K562 (cell line): ENCODE measurements around the gene TIMM44. TPM values are rescaled to one million over a fixed set of nuclear protein-coding genes. Genes with fewer than 3 reads are reported as not detected.
A peak's percentile ranks its signal among the peaks of the same experiment; 100 is the strongest.

Source experiments
- CHCHD3 ChIP-seq: fragments of 250-450 bp; sonication (Bioruptor Pico); IDR thresholded peaks from 2 replicates; pipeline ENCODE4 v2.1.2; 2022; ENCODE audit warnings: mild to moderate bottlenecking
- EWSR1 ChIP-seq: fragments of 450-650 bp; IDR thresholded peaks from 2 replicates; pipeline ENCODE4 v1.6.1; 2018; ENCODE audit warnings: borderline replicate concordance, mild to moderate bottlenecking, low read depth, moderate library complexity; ENCODE audit not compliant: partially characterized antibody
- KLF1 ChIP-seq: fragments of 450-650 bp; IDR thresholded peaks from 2 replicates; pipeline ENCODE4 v1.6.1; 2016; ENCODE audit warnings: missing genetic modification characterization, missing compliant biosample characterization
- MAFF ChIP-seq: IDR thresholded peaks from 2 replicates; pipeline ENCODE4 v1.6.1; 2012; ENCODE audit warnings: low read length, improper control_type of control experiment
- NR2C1 ChIP-seq, 2 experiments: fragments of 450-650 bp; IDR thresholded peaks; 2 replicates each; pipeline ENCODE4 v1.6.1; 2017; ENCODE audit warnings: mild to moderate bottlenecking in 2 of 2, antibody characterized with exemption in 1 of 2, inconsistent platforms in 1 of 2, missing compliant biosample characterization in 1 of 2, missing genetic modification characterization in 1 of 2
- NR2F6 ChIP-seq: fragments of 450-650 bp; formaldehyde crosslinking; IDR thresholded peaks from 2 replicates; pipeline ENCODE4 v1.4.0; 2020; ENCODE audit warnings: mild to moderate bottlenecking
- RCOR1 ChIP-seq, 2 experiments: IDR thresholded peaks; 2 replicates each; pipeline ENCODE4 v1.6.1; 2012; ENCODE audit warnings: low read depth in 2 of 2, low read length in 2 of 2, borderline replicate concordance in 1 of 2, improper control_type of control experiment in 1 of 2
- XRCC5 ChIP-seq: fragments of 200-400 bp; formaldehyde crosslinking; IDR thresholded peaks from 2 replicates; pipeline ENCODE4 v1.6.1; 2017; ENCODE audit warnings: low read depth, mild to moderate bottlenecking, low read length
- ZEB2 ChIP-seq: fragments of 450-650 bp; IDR thresholded peaks from 2 replicates; pipeline ENCODE4 v1.6.1; 2016
- ZNF583 ChIP-seq: fragments of 250-450 bp; sonication (Bioruptor Pico); IDR thresholded peaks from 2 replicates; pipeline ENCODE4 v1.4.0; 2020
- polyA plus RNA-seq, 8 experiments: library from polyadenylated mRNA; depleted of rRNA in 4 of 8; stranded (reverse) in 5 of 8; unstranded in 3 of 8; fragments of >200 nt; fragmentation: Nextera tagmentation in 2 of 8; fragmentation: Illumina TruSeq in 1 of 8; extraction: Ambion mirVana in 2 of 8; extraction: Trizol in 1 of 8; gene quantifications; 2 replicates each; pipeline versions ENCODE4 v1.2.1 to v1.2.3, GENCODE V29; 2011 to 2014; ENCODE audit warnings: inconsistent platforms in 1 of 8, missing spikeins in 1 of 8
- total RNA-seq, 7 experiments: library from RNA; depleted of rRNA in 6 of 7; stranded (reverse); fragments of >200 nt in 6 of 7; fragmentation: Illumina TruSeq in 2 of 7; extraction: Trizol in 2 of 7; gene quantifications; 2 replicates each; pipeline versions ENCODE4 v1.2.1 to v1.2.3, GENCODE V29; 2011 to 2021; ENCODE audit warnings: low replicate concordance in 1 of 7
- TF ChIP-seq, protein P1 (sequence below): fragments of 250-450 bp; sonication (Bioruptor Pico); IDR thresholded peaks from 2 replicates; pipeline ENCODE4 v1.5.0; 2020; ENCODE audit warnings: mild to moderate bottlenecking
- TF ChIP-seq, protein P2 (sequence below): fragments of 250-450 bp; sonication (Bioruptor Pico); IDR thresholded peaks from 2 replicates; pipeline ENCODE4 v1.8.0; 2021; ENCODE audit warnings: moderate library complexity, mild to moderate bottlenecking, inconsistent platforms
- TF ChIP-seq, protein P3 (sequence below): fragments of 450-650 bp; IDR thresholded peaks from 2 replicates; pipeline ENCODE4 v1.6.1; 2016; ENCODE audit warnings: mild to moderate bottlenecking, moderate library complexity
- TF ChIP-seq, protein P4 (sequence below): fragments of 250-450 bp; sonication (Bioruptor Pico); IDR thresholded peaks from 2 replicates; pipeline ENCODE4 v1.5.0; 2021

Gene TIMM44
- total and polyA plus RNA-seq, 9 of the 15 experiments (the other 6 are each of a cell fraction or from before 2014, with no cell fraction given), result 10.3 to 231 (median 89.3) TPM

DNA sequence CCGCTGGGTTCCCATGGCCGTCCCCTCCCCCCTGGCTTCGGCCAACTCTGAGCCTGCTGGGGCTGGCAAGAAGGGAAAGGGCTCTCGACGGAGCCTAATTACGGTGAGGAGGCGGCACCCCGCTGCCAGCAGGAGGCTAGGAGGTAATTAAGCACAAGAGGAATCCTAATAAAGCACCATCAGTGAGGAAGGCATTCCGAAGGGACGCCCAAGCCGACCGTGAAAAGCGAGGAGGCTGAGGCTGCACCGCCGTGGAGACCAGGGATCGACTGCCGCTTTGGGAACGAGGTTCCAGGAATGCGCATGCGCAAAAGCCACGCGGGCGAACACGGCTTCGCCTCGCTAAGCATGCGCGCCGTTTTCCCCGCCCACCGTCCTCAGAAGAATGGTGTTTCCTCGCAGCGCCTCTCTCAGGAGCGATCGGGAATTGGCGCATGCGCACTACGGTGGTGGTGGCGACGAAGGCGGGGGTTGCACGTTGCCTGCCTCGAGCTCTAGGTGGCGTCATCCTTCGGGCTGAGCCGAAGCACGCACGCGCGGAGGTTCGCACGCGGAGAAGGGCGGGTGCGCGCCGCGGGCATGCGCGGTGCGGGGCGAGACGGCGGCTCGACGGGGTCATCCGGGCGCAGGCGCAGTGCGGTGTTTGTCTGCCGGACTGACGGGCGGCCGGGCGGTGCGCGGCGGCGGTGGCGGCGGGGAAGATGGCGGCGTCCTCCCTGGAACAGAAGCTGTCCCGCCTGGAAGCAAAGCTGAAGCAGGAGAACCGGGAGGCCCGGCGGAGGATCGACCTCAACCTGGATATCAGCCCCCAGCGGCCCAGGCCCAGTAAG is 40.0 kb downstream of the TIMM44 start, which contains the start of gene MAP2K7 (continued):
- no peak for TF ChIP-seq ZNF583 (CRISPR knock-in tag)
- TF ChIP-seq XRCC5, result peak; percentile 48; the same call in 1 of the 2 replicates
- TF ChIP-seq NR2F6 (CRISPR knock-in tag), result no peak
- no peak for TF ChIP-seq MAFF
- TF ChIP-seq, protein P1, sequence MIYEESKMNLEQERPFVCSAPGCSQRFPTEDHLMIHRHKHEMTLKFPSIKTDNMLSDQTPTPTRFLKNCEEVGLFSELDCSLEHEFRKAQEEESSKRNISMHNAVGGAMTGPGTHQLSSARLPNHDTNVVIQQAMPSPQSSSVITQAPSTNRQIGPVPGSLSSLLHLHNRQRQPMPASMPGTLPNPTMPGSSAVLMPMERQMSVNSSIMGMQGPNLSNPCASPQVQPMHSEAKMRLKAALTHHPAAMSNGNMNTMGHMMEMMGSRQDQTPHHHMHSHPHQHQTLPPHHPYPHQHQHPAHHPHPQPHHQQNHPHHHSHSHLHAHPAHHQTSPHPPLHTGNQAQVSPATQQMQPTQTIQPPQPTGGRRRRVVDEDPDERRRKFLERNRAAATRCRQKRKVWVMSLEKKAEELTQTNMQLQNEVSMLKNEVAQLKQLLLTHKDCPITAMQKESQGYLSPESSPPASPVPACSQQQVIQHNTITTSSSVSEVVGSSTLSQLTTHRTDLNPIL (CRISPR knock-in tag), result no peak
- peak; percentile 33; the same call in 1 of the 2 replicates for TF ChIP-seq KLF1 (tag)
- TF ChIP-seq, protein P2, sequence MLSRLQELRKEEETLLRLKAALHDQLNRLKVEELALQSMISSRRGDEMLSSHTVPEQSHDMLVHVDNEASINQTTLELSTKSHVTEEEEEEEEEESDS (CRISPR knock-in tag), result no peak
- TF ChIP-seq, protein P3, sequence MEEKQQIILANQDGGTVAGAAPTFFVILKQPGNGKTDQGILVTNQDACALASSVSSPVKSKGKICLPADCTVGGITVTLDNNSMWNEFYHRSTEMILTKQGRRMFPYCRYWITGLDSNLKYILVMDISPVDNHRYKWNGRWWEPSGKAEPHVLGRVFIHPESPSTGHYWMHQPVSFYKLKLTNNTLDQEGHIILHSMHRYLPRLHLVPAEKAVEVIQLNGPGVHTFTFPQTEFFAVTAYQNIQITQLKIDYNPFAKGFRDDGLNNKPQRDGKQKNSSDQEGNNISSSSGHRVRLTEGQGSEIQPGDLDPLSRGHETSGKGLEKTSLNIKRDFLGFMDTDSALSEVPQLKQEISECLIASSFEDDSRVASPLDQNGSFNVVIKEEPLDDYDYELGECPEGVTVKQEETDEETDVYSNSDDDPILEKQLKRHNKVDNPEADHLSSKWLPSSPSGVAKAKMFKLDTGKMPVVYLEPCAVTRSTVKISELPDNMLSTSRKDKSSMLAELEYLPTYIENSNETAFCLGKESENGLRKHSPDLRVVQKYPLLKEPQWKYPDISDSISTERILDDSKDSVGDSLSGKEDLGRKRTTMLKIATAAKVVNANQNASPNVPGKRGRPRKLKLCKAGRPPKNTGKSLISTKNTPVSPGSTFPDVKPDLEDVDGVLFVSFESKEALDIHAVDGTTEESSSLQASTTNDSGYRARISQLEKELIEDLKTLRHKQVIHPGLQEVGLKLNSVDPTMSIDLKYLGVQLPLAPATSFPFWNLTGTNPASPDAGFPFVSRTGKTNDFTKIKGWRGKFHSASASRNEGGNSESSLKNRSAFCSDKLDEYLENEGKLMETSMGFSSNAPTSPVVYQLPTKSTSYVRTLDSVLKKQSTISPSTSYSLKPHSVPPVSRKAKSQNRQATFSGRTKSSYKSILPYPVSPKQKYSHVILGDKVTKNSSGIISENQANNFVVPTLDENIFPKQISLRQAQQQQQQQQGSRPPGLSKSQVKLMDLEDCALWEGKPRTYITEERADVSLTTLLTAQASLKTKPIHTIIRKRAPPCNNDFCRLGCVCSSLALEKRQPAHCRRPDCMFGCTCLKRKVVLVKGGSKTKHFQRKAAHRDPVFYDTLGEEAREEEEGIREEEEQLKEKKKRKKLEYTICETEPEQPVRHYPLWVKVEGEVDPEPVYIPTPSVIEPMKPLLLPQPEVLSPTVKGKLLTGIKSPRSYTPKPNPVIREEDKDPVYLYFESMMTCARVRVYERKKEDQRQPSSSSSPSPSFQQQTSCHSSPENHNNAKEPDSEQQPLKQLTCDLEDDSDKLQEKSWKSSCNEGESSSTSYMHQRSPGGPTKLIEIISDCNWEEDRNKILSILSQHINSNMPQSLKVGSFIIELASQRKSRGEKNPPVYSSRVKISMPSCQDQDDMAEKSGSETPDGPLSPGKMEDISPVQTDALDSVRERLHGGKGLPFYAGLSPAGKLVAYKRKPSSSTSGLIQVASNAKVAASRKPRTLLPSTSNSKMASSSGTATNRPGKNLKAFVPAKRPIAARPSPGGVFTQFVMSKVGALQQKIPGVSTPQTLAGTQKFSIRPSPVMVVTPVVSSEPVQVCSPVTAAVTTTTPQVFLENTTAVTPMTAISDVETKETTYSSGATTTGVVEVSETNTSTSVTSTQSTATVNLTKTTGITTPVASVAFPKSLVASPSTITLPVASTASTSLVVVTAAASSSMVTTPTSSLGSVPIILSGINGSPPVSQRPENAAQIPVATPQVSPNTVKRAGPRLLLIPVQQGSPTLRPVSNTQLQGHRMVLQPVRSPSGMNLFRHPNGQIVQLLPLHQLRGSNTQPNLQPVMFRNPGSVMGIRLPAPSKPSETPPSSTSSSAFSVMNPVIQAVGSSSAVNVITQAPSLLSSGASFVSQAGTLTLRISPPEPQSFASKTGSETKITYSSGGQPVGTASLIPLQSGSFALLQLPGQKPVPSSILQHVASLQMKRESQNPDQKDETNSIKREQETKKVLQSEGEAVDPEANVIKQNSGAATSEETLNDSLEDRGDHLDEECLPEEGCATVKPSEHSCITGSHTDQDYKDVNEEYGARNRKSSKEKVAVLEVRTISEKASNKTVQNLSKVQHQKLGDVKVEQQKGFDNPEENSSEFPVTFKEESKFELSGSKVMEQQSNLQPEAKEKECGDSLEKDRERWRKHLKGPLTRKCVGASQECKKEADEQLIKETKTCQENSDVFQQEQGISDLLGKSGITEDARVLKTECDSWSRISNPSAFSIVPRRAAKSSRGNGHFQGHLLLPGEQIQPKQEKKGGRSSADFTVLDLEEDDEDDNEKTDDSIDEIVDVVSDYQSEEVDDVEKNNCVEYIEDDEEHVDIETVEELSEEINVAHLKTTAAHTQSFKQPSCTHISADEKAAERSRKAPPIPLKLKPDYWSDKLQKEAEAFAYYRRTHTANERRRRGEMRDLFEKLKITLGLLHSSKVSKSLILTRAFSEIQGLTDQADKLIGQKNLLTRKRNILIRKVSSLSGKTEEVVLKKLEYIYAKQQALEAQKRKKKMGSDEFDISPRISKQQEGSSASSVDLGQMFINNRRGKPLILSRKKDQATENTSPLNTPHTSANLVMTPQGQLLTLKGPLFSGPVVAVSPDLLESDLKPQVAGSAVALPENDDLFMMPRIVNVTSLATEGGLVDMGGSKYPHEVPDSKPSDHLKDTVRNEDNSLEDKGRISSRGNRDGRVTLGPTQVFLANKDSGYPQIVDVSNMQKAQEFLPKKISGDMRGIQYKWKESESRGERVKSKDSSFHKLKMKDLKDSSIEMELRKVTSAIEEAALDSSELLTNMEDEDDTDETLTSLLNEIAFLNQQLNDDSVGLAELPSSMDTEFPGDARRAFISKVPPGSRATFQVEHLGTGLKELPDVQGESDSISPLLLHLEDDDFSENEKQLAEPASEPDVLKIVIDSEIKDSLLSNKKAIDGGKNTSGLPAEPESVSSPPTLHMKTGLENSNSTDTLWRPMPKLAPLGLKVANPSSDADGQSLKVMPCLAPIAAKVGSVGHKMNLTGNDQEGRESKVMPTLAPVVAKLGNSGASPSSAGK, result peak; percentile 97
- TF ChIP-seq ZEB2, result no peak
- TF ChIP-seq RCOR1 (IDR thresholded peaks at IDR 0.05; ENCODE audit: borderline replicate concordance in 1 of 2, low read depth in 2 of 2, low read length in 2 of 2), result peak in 1 of 2 experiments; percentile 24; a peak in 1 of 4 replicates
- peak; percentile 53; the same call in 1 of the 2 replicates for TF ChIP-seq NR2C1 (IDR thresholded peaks at IDR 0.05)
- TF ChIP-seq NR2C1 (tag; IDR thresholded peaks at IDR 0.05), result no peak; the same call in 1 of the 2 replicates
- TF ChIP-seq, protein P4, sequence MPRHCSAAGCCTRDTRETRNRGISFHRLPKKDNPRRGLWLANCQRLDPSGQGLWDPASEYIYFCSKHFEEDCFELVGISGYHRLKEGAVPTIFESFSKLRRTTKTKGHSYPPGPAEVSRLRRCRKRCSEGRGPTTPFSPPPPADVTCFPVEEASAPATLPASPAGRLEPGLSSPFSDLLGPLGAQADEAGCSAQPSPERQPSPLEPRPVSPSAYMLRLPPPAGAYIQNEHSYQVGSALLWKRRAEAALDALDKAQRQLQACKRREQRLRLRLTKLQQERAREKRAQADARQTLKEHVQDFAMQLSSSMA (CRISPR knock-in tag), result no peak
- TF ChIP-seq CHCHD3 (CRISPR knock-in tag), result no peak
- no peak for TF ChIP-seq EWSR1
